DND-41 (cell line): ENCODE data around the gene CORO6.

Source experiments
- ATAC-seq: fragments of 200-7000 bp; cut with Tn5 transposase; 3 replicates; pipeline ENCODE4 v1.9.1; 2021; ENCODE audit warnings: low read depth; ENCODE audit not compliant: insufficient read depth
- DNase-seq: peaks from one replicate; pipeline ENCODE4 v3.0.0-alpha.2; 2020
- H2AFZ ChIP-seq: 2 replicates; pipeline ENCODE4 v1.6.0; 2012; ENCODE audit warnings: low read depth, low read length
- H3K27ac ChIP-seq: 2 replicates; pipeline ENCODE4 v1.5.1; 2012; ENCODE audit warnings: low read length, inconsistent platforms
- H3K27me3 ChIP-seq: fragments of 200-600 bp; sonication (generic); 2 replicates; pipeline ENCODE4 v1.6.0; 2012; ENCODE audit warnings: low read length, mild to moderate bottlenecking, inconsistent platforms; ENCODE audit not compliant: insufficient read depth, poor library complexity
- H3K36me3 ChIP-seq: 2 replicates; pipeline ENCODE4 v1.5.1; 2012; ENCODE audit warnings: low read length, inconsistent platforms; ENCODE audit not compliant: insufficient read depth
- H3K4me1 ChIP-seq: 2 replicates; pipeline ENCODE4 v1.5.1; 2012; ENCODE audit warnings: mild to moderate bottlenecking, low read length; ENCODE audit not compliant: insufficient read depth
- H3K4me2 ChIP-seq: 2 replicates; pipeline ENCODE4 v1.6.0; 2012; ENCODE audit warnings: mild to moderate bottlenecking, moderate library complexity, low read length, inconsistent platforms; ENCODE audit not compliant: insufficient read depth
- H3K4me3 ChIP-seq, 2 experiments: fragments of 200-600 bp in 1 of 2; shearing (Covaris generic) in 1 of 2; 2 replicates each; pipeline ENCODE4 v1.5.1; 2012 to 2016; ENCODE audit warnings: inconsistent platforms in 2 of 2, low read length in 2 of 2, mild to moderate bottlenecking in 2 of 2, low read depth in 1 of 2, moderate library complexity in 1 of 2
- H3K79me2 ChIP-seq: 2 replicates; pipeline ENCODE4 v1.6.0; 2012; ENCODE audit warnings: low read length, inconsistent platforms; ENCODE audit not compliant: insufficient read depth
- H3K9ac ChIP-seq: 2 replicates; pipeline ENCODE4 v1.6.0; 2012; ENCODE audit warnings: low read depth, mild to moderate bottlenecking, inconsistent platforms, low read length, moderate library complexity
- H3K9me3 ChIP-seq: 2 replicates; pipeline ENCODE4 v1.5.1; 2012; ENCODE audit warnings: low read length, moderate library complexity, mild to moderate bottlenecking, inconsistent platforms; ENCODE audit not compliant: insufficient read depth, severe bottlenecking
- H4K20me1 ChIP-seq: 2 replicates; pipeline ENCODE4 v1.6.0; 2012; ENCODE audit warnings: low read length; ENCODE audit not compliant: insufficient read depth
- EZH2 ChIP-seq: IDR thresholded peaks from 3 replicates; pipeline ENCODE4 v1.6.1; 2012; ENCODE audit warnings: borderline replicate concordance, low read depth, mild to moderate bottlenecking, moderate library complexity, low read length, inconsistent platforms; ENCODE audit not compliant: severe bottlenecking
- TF ChIP-seq, protein P1 (sequence below): IDR thresholded peaks from 2 replicates; pipeline ENCODE4 v1.5.1; 2012; ENCODE audit warnings: borderline replicate concordance, low read length, moderate library complexity, mild to moderate bottlenecking; ENCODE audit not compliant: poor library complexity, severe bottlenecking; ENCODE audit errors: extremely low read depth

CORO6 gene

DNA sequence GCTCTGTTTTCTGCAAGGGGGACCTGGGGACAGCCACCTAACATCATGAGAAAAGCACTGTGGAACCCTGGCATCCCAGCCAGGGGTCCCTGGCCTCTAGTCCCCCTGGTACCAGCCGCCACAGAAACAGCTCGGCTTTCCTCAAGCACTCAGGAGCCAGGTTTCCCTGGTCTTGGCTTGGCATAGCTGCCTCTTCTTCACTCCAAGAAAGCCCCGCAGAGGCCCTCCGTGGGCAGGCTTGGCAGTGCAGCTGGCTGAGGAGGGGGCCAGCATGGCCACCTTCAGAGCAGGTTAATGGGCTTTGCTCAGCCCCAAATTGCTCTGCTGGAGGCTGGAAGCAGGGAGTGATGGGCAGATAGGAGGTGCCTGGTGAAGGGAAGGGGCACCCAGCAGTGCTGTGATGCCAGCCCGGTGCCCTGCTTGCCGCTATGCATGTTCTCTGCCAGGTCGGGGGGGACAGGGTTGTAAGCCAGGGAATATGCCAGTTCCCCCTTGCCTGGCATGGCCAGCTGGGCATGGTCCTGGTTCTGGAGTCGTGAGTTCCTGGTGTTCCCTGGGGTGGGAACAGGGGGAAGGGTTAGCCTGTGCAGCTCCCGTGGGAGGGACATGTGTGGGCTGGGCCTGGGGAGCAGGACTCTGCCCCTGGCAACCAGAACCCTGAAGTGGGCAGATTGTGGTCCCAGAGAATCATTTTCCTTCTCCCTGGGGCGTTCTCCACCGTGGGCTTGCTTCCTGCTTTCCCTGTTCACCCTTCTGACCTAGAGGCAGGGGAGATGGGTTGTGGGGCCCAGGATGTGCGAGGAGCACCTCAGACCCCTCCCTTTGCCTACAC, 26.6 kb downstream of the CORO6 start:
- Histone ChIP-seq H3K4me1 (peaks cover 35% of the 10 kb centered on the region), H3K9ac (no peak overlapping the region), H4K20me1 (peaks cover 37% of the 10 kb centered on the region), H3K36me3 (no peaks in the 10 kb centered on the region), H3K9me3 (no peaks in the 10 kb centered on the region), H2AFZ (no peak overlapping the region), H3K79me2 (peaks cover 8% of the 10 kb centered on the region; the same call in 1 of the 2 replicates), H3K27me3 (peaks cover 6% of the 10 kb centered on the region), H3K27ac (no peak overlapping the region), H3K4me3 (no peak overlapping the region), H3K4me2 (no peak overlapping the region)
- no peak for DNase-seq
- TF ChIP-seq, protein P1, sequence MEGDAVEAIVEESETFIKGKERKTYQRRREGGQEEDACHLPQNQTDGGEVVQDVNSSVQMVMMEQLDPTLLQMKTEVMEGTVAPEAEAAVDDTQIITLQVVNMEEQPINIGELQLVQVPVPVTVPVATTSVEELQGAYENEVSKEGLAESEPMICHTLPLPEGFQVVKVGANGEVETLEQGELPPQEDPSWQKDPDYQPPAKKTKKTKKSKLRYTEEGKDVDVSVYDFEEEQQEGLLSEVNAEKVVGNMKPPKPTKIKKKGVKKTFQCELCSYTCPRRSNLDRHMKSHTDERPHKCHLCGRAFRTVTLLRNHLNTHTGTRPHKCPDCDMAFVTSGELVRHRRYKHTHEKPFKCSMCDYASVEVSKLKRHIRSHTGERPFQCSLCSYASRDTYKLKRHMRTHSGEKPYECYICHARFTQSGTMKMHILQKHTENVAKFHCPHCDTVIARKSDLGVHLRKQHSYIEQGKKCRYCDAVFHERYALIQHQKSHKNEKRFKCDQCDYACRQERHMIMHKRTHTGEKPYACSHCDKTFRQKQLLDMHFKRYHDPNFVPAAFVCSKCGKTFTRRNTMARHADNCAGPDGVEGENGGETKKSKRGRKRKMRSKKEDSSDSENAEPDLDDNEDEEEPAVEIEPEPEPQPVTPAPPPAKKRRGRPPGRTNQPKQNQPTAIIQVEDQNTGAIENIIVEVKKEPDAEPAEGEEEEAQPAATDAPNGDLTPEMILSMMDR: no peak
- no peak for TF ChIP-seq EZH2
- no peak for ATAC-seq

DNA sequence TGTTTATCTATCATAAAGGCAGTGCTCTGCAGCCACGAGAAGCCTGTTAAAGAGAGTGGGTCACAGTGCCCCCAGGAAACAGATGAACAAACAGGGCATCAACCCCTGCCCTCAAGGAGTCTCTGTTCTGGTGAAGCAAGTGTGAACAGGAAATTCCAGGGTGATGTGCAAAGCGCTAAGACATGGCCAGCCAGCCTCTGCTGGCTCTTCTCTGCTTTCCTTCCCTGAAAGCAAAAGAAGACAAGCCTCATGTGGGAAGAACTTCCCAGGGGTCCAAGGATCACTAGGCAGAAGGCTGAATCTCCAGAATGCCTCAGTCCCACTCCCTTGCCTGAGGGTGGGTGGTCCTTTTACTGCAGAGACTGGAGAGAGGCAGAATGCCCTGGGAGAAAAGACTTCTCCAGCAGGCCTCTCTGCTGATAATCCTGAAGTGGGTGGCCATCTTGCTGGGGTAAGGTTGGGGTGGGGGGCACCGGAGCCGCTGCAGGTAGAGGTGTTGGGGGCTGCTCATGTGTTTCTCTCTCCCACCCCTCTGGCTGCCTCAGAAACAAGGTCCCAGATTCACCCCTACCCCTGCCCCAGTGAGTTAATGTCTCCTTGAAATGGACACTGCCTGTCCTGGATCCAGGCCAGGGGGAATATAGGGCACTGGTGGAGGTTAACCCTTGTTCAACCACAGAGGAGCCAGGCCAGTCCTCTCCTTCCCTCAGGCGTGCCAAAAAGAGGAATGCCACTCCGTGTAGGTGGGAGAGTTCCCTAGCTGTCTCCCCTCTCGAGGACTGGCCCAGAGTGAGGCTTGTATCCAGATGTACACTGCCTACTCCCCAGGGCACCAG, 27.4 kb downstream of the CORO6 start:
- H3K9ac ChIP-seq: no peak overlapping the region
- H2AFZ ChIP-seq: no peak overlapping the region
- peaks cover 37% of the 10 kb centered on the region for H4K20me1 ChIP-seq
- peaks cover 10% of the 10 kb centered on the region for H3K79me2 ChIP-seq
- ATAC-seq: no peak
- H3K4me1 ChIP-seq: peaks cover 43% of the 10 kb centered on the region
- no peak overlapping the region for H3K4me3 ChIP-seq
- H3K27ac ChIP-seq: no peak overlapping the region
- 0 out of 2 replicates have a peak overlapping the region, but pooled peaks have one; percentile 98 for H3K4me2 ChIP-seq
- DNase-seq: no peak
- no peaks in the 10 kb centered on the region for H3K9me3 ChIP-seq
- H3K27me3 ChIP-seq: peaks cover 6% of the 10 kb centered on the region
- H3K36me3 ChIP-seq: no peaks in the 10 kb centered on the region
- TF ChIP-seq, protein P1: no peak
- TF ChIP-seq EZH2: no peak

DNA sequence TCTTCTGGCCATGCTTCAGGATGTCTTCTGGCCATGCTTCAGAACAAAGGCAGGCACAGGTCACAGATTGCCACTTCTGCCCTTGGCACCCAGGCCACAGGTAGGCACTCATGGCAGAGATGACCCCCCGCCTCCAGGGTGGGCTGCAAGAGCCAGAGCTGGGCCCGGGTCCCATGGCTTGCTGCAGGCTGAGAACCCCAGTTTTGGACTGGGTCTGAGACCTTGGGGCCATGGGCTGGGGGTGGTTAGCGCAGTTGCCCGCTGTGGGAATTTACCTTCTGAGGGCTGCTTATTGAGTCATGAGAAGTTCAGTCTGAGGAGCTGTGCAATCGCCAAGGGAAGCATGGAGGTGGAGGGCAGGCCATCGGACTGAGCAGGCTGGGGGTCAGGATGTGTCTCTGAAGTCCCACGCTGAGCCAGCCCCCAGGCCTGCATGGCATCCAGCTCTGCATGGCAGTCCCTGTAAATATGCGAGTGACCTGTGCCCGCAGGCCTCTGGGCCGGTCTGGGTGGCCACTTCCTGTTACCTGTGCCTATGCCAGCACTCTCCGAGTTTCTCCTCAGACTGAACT, 28.1 kb downstream of the CORO6 start:
- Histone ChIP-seq H3K79me2 (peaks cover 17% of the 10 kb centered on the region), H3K4me3 (peak overlapping the region in 1 of 2 experiments; percentile 72; a peak in 2 of 4 replicates), H3K27me3 (peaks cover 6% of the 10 kb centered on the region), H3K27ac (no peak overlapping the region), H3K9ac (no peak overlapping the region), H4K20me1 (peaks cover 34% of the 10 kb centered on the region), H2AFZ (no peak overlapping the region), H3K4me2 (peak overlapping the region; percentile 98), H3K36me3 (no peaks in the 10 kb centered on the region), H3K9me3 (no peaks in the 10 kb centered on the region), H3K4me1 (peaks cover 50% of the 10 kb centered on the region)
- ATAC-seq: no peak
- DNase-seq: no peak
- TF ChIP-seq EZH2: no peak
- TF ChIP-seq, protein P1: no peak
